Large intestine (tissue), 3 donors: ENCODE results near the gene KRTAP5-10. TPM values are rescaled to one million over a fixed set of nuclear protein-coding genes. Genes with fewer than 3 reads are reported as not detected.
"Not testable (repeated sequence)": the region's sequence is repeated elsewhere in the genome, so short reads cannot be mapped to it uniquely, and the experiment has no call there.

Experiments used
- DNase-seq, 2 donors: peaks; one replicate each; pipeline versions ENCODE4 v3.0.0 to v3.0.0-alpha.2; 2013
- H3K27ac ChIP-seq: one replicate; pipeline ENCODE4 v1.5.1; 2013; ENCODE audit warnings: low read length
- H3K27me3 ChIP-seq: 2 replicates; pipeline ENCODE4 v1.6.1; 2013; ENCODE audit warnings: low read length; ENCODE audit not compliant: control insufficient read depth, insufficient read depth
- H3K36me3 ChIP-seq: 2 replicates; pipeline ENCODE4 v1.6.1; 2013; ENCODE audit warnings: low read length; ENCODE audit not compliant: control insufficient read depth, insufficient read depth
- H3K4me1 ChIP-seq: one replicate; pipeline ENCODE4 v1.6.1; 2013; ENCODE audit warnings: low read length; ENCODE audit not compliant: control insufficient read depth, insufficient read depth
- H3K4me3 ChIP-seq: one replicate; pipeline ENCODE4 v1.5.1; 2013; ENCODE audit warnings: low read length
- H3K9me3 ChIP-seq: one replicate; pipeline ENCODE4 v1.6.1; 2013; ENCODE audit warnings: mild to moderate bottlenecking, low read depth, low read length, moderate library complexity; ENCODE audit not compliant: control insufficient read depth
- WGBS: methylation state at CpG from one replicate; pipeline ENCODE4 v1.1.5; 2013; ENCODE audit warnings: low lambda C conversion rate; ENCODE audit not compliant: insufficient coverage; 5-methylcytosine and 5-hydroxymethylcytosine counted together
- polyA plus RNA-seq: library from polyadenylated mRNA; unstranded; fragments of 120-200 nt; gene quantifications from one replicate; pipeline ENCODE4 v1.2.1, GENCODE V29; 2013

The KRTAP5-10 gene
- polyA plus RNA-seq, 1 donor = 0.19 TPM

GRCh38 chr11:71572811-71573210 lies 7.4 kb downstream of the KRTAP5-10 start:
- WGBS = 100% methylated on average over 1 of the region's 11 CpGs
- H3K4me1 ChIP-seq = peaks cover 2% of the 10 kb centered on the region
- DNase-seq = no peak
- no peaks in the 10 kb centered on the region for H3K27me3 ChIP-seq
- no peaks in the 10 kb centered on the region for H3K36me3 ChIP-seq
- no peaks in the 10 kb centered on the region for H3K9me3 ChIP-seq
- H3K4me3 ChIP-seq = no peak overlapping the region
- no peak overlapping the region for H3K27ac ChIP-seq

- Histone ChIP-seq H3K4me1 (peaks cover 2% of the 10 kb centered on the region), H3K36me3 (no peaks in the 10 kb centered on the region), H3K27me3 (no peaks in the 10 kb centered on the region), H3K4me3 (no peak overlapping the region), H3K27ac (no peak overlapping the region), H3K9me3 (no peaks in the 10 kb centered on the region)
- no peak for DNase-seq
- WGBS = 74% methylated on average over 4 of the region's 5 CpGs
Observed at GRCh38 chr11:71574418-71574817, 9.1 kb downstream of the KRTAP5-10 start.

DNA sequence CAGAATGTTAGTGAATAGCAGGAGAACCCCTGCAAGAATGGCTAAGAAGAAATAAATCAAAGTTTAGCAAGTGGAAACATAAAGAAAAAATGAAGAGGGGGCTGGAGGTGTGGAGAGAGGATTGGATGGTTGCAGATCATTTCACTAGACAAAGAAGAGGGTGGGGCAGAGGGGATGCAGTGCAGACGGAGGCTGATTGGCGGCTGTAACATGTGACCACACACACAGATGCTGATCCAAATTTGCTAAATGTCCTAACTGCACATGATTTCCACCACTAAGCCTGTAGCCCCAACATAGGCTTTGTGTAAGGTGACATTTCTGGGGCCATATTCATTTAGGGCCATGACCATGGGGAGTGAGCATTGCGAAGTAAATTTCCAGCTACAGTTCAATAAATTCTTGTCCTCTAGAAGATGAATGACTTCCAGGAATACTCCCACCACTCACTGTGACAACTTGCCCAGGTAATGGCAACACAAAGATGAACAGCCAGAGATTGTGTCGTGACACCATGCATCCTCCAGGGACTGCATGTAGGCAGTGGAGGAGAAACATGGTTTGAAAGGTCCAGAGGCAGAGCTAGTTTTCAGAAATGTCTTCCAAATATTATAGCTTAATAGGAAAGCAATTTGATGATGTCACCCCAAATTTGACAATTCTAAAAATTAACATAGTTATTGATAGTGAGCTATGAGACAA lies 10.5 kb downstream of the KRTAP5-10 start:
- DNase-seq = no peak
- H3K4me1 ChIP-seq = peaks cover 2% of the 10 kb centered on the region
- WGBS = no CpG with 5 or more reads among the region's 4 CpGs
- no peak overlapping the region for H3K27ac ChIP-seq
- H3K36me3 ChIP-seq = no peaks in the 10 kb centered on the region
- H3K9me3 ChIP-seq = no peaks in the 10 kb centered on the region
- no peaks in the 10 kb centered on the region for H3K27me3 ChIP-seq
- H3K4me3 ChIP-seq = no peak overlapping the region

DNA sequence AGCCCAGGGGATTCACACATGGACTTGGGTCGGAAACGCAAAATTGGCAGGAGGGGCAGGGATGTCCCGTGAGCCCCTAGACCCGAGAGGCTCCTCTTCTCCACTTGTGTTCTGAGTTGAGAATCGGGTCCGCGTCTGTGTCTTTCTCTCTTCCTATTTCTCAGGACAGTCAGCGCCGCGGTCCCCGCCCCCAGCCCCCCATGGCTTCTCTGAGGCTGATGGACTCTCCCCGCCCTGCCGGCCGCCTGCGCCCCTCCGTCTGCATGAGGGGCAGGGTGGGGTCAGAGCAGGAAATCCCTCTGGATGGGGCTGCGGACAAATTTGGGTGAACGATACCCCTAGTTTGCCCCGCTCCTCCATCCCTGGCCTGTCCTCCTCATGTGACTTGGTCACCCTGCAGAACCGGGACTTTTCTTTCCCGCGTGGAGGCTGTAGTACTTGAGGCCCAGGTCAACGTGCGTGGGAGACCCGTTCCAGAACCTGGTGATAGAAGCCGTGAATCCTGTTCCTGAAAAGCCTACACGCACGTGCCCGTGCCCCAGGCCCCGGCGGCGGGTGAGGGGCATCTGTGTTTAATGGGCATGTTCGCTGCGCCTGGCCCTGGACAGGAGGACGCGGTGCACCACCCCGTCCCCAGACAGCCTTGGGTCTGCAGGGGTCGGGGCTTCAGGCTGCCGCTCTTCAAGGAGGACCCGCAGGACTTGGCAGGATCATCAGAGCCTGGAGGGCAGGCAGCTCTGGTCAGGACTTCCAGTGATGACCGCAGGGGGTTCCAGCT lies 11.5 kb downstream of the KRTAP5-10 start:
- not testable (repeated sequence) for H3K36me3 ChIP-seq, H3K4me3 ChIP-seq, H3K9me3 ChIP-seq, H3K4me1 ChIP-seq, H3K27me3 ChIP-seq, H3K27ac ChIP-seq, DNase-seq
- no CpG with 5 or more reads among the region's 41 CpGs for WGBS

- H3K27ac ChIP-seq = no peak overlapping the region
- H3K4me1 ChIP-seq = no peaks in the 10 kb centered on the region
- 100% methylated on average over 5 of the region's 7 CpGs for WGBS
- no peak for DNase-seq
- H3K9me3 ChIP-seq = no peaks in the 10 kb centered on the region
- no peaks in the 10 kb centered on the region for H3K36me3 ChIP-seq
- H3K4me3 ChIP-seq = no peak overlapping the region
- H3K27me3 ChIP-seq = no peaks in the 10 kb centered on the region
Observed at GRCh38 chr11:71577469-71578004, 12.2 kb downstream of the KRTAP5-10 start.

DNA sequence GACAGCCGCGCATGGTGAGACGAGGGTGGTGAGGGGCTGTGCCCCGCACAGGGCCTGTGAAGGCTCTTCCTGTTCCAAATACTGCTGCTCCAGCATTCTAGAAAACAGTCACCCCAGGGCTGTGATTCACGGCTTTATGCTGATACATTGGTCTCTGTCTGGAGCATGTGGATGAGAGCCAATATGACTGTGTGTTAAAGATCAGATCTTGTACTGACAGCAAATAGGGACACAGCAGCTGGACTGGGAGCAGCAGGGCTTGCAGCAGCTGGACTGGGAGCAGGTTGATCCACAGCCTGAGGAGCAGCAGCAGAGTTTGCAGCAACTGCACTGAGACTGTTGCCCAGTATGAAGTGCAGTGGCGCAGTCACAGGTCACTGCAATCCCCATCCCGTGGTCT lies 14.2 kb downstream of the KRTAP5-10 start:
- not testable (repeated sequence) for DNase-seq, H3K27me3 ChIP-seq, H3K4me1 ChIP-seq, H3K4me3 ChIP-seq, H3K27ac ChIP-seq, H3K9me3 ChIP-seq, H3K36me3 ChIP-seq
- WGBS = no CpG with 5 or more reads among the region's 7 CpGs

DNA sequence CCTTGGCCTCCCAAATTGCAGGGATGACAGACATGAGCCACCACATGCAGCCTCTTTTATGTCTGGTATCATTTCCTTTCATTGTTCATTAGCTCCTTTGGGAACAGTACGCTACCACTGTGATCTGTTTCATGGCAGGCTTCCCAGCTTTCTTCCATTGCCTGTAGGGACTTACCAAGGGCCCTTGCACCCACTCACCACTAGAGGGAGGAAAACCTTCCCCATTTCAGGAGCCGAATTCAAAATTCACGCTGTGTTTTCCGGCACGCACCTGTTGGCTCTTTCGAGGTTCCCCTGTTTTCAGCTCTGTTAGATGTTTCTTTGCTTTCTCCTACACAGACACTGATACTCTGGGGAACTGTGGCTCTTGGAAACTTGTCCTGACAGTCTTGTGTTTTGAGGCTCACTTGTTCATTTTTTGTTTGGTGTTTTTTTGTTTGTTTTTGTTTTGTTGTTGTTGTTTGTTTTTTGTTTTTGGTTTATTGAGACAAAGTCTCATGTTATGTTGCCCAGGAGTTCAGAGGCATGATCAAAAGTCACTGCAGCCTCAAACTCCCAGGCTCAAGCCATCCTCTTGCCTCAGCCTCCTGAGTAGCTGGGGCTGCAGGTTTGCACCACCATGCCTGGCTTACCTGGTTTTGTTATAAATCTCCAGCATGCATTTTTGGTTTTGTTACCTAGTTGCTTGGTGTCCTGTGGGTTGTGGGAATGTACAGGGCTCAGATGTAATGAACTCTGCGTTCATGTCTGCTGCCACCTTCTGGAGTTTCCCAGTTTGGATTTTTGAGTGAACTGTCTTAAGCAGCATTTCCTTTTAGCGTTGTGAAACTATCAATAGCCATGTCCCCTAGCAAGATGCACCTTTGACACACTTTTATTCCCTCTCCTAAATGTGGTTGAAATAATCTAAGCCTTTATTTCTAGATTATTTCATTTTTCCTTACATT lies 15.0 kb downstream of the KRTAP5-10 start:
- no peaks in the 10 kb centered on the region for H3K27me3 ChIP-seq
- H3K4me3 ChIP-seq = no peak overlapping the region
- WGBS = 16% methylated on average over 6 of the region's 8 CpGs
- no peak overlapping the region for H3K27ac ChIP-seq
- H3K36me3 ChIP-seq = no peaks in the 10 kb centered on the region
- peak; percentile 37 to 40 for DNase-seq
- no peaks in the 10 kb centered on the region for H3K9me3 ChIP-seq
- H3K4me1 ChIP-seq = no peaks in the 10 kb centered on the region

DNA sequence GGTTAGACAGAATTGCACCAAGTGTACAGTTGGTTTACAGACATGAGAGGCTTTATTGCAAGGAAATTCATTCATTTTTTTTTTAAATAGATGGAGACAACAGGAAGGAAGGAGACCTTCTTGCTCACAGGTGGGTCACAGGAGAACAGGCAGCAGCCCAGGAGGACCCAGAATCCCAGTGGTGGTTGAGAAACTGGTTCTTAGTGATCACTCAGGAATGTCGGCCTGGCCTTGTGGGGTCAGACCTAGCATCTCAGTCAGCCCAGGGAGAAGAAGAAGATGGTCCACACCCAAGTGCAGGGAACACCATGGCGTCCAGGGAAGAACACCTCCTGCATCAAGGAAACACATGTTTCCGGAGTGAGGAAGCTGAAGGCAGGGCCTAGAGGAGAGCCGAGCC lies 16.5 kb downstream of the KRTAP5-10 start:
- DNase-seq = no peak
- WGBS = no CpG with 5 or more reads among the region's 4 CpGs
- Histone ChIP-seq H3K4me1 (no peaks in the 10 kb centered on the region), H3K27me3 (no peaks in the 10 kb centered on the region), H3K4me3 (no peak overlapping the region), H3K27ac (no peak overlapping the region), H3K36me3 (no peaks in the 10 kb centered on the region), H3K9me3 (no peaks in the 10 kb centered on the region)

- Histone ChIP-seq H3K9me3 (no peaks in the 10 kb centered on the region), H3K4me3 (no peak within 1 kb of the TSS), H3K4me1 (no peaks in the 10 kb centered on the region), H3K27ac (no peak within 1 kb of the TSS), H3K27me3 (no peaks in the 10 kb centered on the region), H3K36me3 (no peaks in the 10 kb centered on the region)
- no CpG with 5 or more reads among the region's 3 CpGs for WGBS
- no peak for DNase-seq
Observed at GRCh38 chr11:71582309-71582895, 17.0 kb downstream of the KRTAP5-10 start, which contains the start of gene KRTAP5-11. KRTAP5-11 (minus strand) TSS chr11:71582875; CDS start chr11:71582837, 38 bp downstream.

DNA sequence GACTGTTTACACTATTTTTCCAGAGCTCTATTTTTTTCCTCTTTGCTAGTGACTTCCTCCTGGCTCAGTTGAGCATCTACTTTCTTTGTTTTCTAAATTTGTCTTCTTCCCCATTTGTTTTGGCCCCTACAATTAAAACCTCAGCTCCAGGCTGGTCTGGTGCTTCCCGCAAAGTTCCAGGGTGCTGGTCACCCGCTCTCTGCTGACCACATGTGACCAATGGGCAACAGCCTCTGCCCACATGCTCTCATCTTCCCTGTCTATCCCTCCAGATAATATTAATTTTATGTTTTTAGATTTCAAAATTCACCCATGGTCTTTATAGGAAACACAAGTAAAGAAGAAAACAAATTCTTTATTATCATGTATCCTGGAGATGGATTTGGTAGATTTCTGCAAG lies 17.6 kb downstream of the KRTAP5-10 start:
- not testable (repeated sequence) for DNase-seq, H3K27ac ChIP-seq, H3K27me3 ChIP-seq, H3K9me3 ChIP-seq, H3K4me3 ChIP-seq, H3K36me3 ChIP-seq, H3K4me1 ChIP-seq
- WGBS = 100% methylated on average over 1 of the region's 2 CpGs
